Astrocyte (in vitro differentiated cells and primary cell): Measurements from ENCODE around the gene ATP5F1D. TPM values are rescaled to one million over a fixed set of nuclear protein-coding genes. Genes with fewer than 3 reads are reported as not detected.

ENCODE experiments used
- DNase-seq: peaks from one replicate; pipeline ENCODE4 v3.0.0-alpha.2; 2010; ENCODE audit warnings: low read depth
- FAIRE-seq: peaks from 2 replicates; lab custom pipeline; 2011; peaks lifted over from hg19 to GRCh38; lab: Jason Lieb, UNC
- H2AFZ ChIP-seq: 2 replicates; pipeline ENCODE4 v1.6.0; 2012; ENCODE audit warnings: low read depth, low read length, inconsistent platforms
- H3K27ac ChIP-seq: 2 replicates; pipeline ENCODE4 v1.5.1; 2011; ENCODE audit warnings: low read depth, low read length, inconsistent platforms
- H3K27me3 ChIP-seq: 2 replicates; pipeline ENCODE4 v1.6.0; 2011; ENCODE audit warnings: low read length, inconsistent platforms; ENCODE audit not compliant: insufficient read depth
- H3K36me3 ChIP-seq: 2 replicates; pipeline ENCODE4 v1.5.1; 2011; ENCODE audit warnings: low read length, inconsistent platforms; ENCODE audit not compliant: insufficient read depth
- H3K4me1 ChIP-seq: 2 replicates; pipeline ENCODE4 v1.5.1; 2011; ENCODE audit warnings: low read length, inconsistent platforms; ENCODE audit not compliant: insufficient read depth
- H3K4me2 ChIP-seq: 2 replicates; pipeline ENCODE4 v1.6.0; 2012; ENCODE audit warnings: low read length, inconsistent platforms
- H3K4me3 ChIP-seq: 2 replicates; pipeline ENCODE4 v1.5.1; 2011; ENCODE audit warnings: low read depth, mild to moderate bottlenecking, low read length, inconsistent platforms; ENCODE audit not compliant: insufficient read depth
- H3K79me2 ChIP-seq: 2 replicates; pipeline ENCODE4 v1.6.0; 2012; ENCODE audit warnings: mild to moderate bottlenecking, low read length, inconsistent platforms; ENCODE audit not compliant: insufficient read depth
- H3K9ac ChIP-seq: 2 replicates; pipeline ENCODE4 v1.6.0; 2012; ENCODE audit warnings: mild to moderate bottlenecking, low read length, inconsistent platforms
- H3K9me3 ChIP-seq: 2 replicates; pipeline ENCODE4 v1.5.1; 2012; ENCODE audit warnings: low read depth, mild to moderate bottlenecking, low read length, inconsistent platforms; ENCODE audit not compliant: insufficient read depth
- H4K20me1 ChIP-seq: 2 replicates; pipeline ENCODE4 v1.6.0; 2012; ENCODE audit warnings: low read length, inconsistent platforms; ENCODE audit not compliant: insufficient read depth
- H3K27ac Mint-ChIP-seq: one replicate; pipeline ENCODE4 v1.8.0; 2021; ENCODE audit warnings: mild to moderate bottlenecking, mixed read lengths; ENCODE audit not compliant: unreplicated experiment
- H3K27me3 Mint-ChIP-seq: one replicate; pipeline ENCODE4 v1.8.0; 2021; ENCODE audit warnings: low read depth, mixed read lengths; ENCODE audit not compliant: unreplicated experiment
- H3K36me3 Mint-ChIP-seq: one replicate; pipeline ENCODE4 v1.8.0; 2021; ENCODE audit warnings: low read depth, mixed read lengths; ENCODE audit not compliant: unreplicated experiment
- H3K4me1 Mint-ChIP-seq: one replicate; pipeline ENCODE4 v1.8.0; 2021; ENCODE audit warnings: low read depth, mixed read lengths; ENCODE audit not compliant: unreplicated experiment
- H3K4me3 Mint-ChIP-seq: one replicate; pipeline ENCODE4 v1.8.0; 2021; ENCODE audit warnings: mild to moderate bottlenecking, moderate library complexity, mixed read lengths; ENCODE audit not compliant: unreplicated experiment
- H3K9me3 Mint-ChIP-seq: one replicate; pipeline ENCODE4 v1.8.0; 2021; ENCODE audit warnings: mild to moderate bottlenecking, mixed read lengths; ENCODE audit not compliant: unreplicated experiment
- EZH2 ChIP-seq: IDR thresholded peaks from 2 replicates; pipeline ENCODE4 v1.6.1; 2012; ENCODE audit warnings: mild to moderate bottlenecking, low read length, inconsistent platforms; ENCODE audit not compliant: insufficient read depth
- total RNA-seq: library from RNA; stranded (reverse); gene quantifications from 2 replicates; pipeline ENCODE4 v1.2.1, GENCODE V29; 2021
- TF ChIP-seq, protein P1 (sequence below): IDR thresholded peaks from 2 replicates; pipeline ENCODE4 v1.5.1; 2011; ENCODE audit warnings: low read depth, mild to moderate bottlenecking, inconsistent platforms, low read length, moderate library complexity; ENCODE audit not compliant: insufficient read depth

The ATP5F1D gene
- total RNA-seq, 1 donor from 2014 or later: 154 TPM

- Histone ChIP-seq H3K9me3 (no peaks in the 10 kb centered on the region), H3K4me3 (peak overlapping the region; percentile 42), H2AFZ (no peak overlapping the region), H3K27me3 (no peaks in the 10 kb centered on the region), H3K79me2 (peaks cover 65% of the 10 kb centered on the region), H3K4me2 (peak overlapping the region; percentile 96), H3K36me3 (peaks cover 26% of the 10 kb centered on the region), H3K4me1 (peaks cover 54% of the 10 kb centered on the region), H3K27ac (peak overlapping the region; percentile 92), H3K9ac (peak overlapping the region; percentile 87), H4K20me1 (peaks cover 60% of the 10 kb centered on the region)
- Mint-ChIP-seq H3K27ac (no peak overlapping the region), H3K4me3 (peak overlapping the region; percentile 76), H3K9me3 (no peaks in the 10 kb centered on the region), H3K36me3 (peaks cover 14% of the 10 kb centered on the region), H3K27me3 (no peaks in the 10 kb centered on the region), H3K4me1 (peaks cover 26% of the 10 kb centered on the region)
- FAIRE-seq: no peak
- DNase-seq: no peak
- TF ChIP-seq, protein P1, sequence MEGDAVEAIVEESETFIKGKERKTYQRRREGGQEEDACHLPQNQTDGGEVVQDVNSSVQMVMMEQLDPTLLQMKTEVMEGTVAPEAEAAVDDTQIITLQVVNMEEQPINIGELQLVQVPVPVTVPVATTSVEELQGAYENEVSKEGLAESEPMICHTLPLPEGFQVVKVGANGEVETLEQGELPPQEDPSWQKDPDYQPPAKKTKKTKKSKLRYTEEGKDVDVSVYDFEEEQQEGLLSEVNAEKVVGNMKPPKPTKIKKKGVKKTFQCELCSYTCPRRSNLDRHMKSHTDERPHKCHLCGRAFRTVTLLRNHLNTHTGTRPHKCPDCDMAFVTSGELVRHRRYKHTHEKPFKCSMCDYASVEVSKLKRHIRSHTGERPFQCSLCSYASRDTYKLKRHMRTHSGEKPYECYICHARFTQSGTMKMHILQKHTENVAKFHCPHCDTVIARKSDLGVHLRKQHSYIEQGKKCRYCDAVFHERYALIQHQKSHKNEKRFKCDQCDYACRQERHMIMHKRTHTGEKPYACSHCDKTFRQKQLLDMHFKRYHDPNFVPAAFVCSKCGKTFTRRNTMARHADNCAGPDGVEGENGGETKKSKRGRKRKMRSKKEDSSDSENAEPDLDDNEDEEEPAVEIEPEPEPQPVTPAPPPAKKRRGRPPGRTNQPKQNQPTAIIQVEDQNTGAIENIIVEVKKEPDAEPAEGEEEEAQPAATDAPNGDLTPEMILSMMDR: no peak
- TF ChIP-seq EZH2: no peak
These were observed 33.3 kb downstream of the ATP5F1D start for GRCh38 chr19:1274852-1275259.

GRCh38 chr19:1275260-1275975 lies 33.9 kb downstream of the ATP5F1D start, which contains the start of gene FAM174C:
TSS of gene FAM174C (plus strand) at chr19:1275530. CDS start at chr19:1275550, 20 bp downstream.
- Histone ChIP-seq H3K36me3 (peaks cover 26% of the 10 kb centered on the region), H3K4me3 (peak within 1 kb of the TSS; percentile 61), H3K4me1 (peaks cover 49% of the 10 kb centered on the region), H3K27me3 (no peaks in the 10 kb centered on the region), H2AFZ (peak within 1 kb of the TSS; percentile 79), H3K9ac (peak within 1 kb of the TSS; percentile 87), H3K27ac (peak within 1 kb of the TSS; percentile 92), H3K4me2 (peak within 1 kb of the TSS; percentile 96), H4K20me1 (peaks cover 60% of the 10 kb centered on the region), H3K79me2 (peaks cover 60% of the 10 kb centered on the region), H3K9me3 (no peaks in the 10 kb centered on the region)
- H3K36me3 Mint-ChIP-seq: peaks cover 17% of the 10 kb centered on the region
- H3K9me3 Mint-ChIP-seq: no peaks in the 10 kb centered on the region
- H3K27me3 Mint-ChIP-seq: no peaks in the 10 kb centered on the region
- H3K27ac Mint-ChIP-seq: peak within 1 kb of the TSS; percentile 53
- TF ChIP-seq, protein P1: no peak
- TF ChIP-seq EZH2: no peak
- FAIRE-seq: no peak
- peaks cover 24% of the 10 kb centered on the region for H3K4me1 Mint-ChIP-seq
- DNase-seq: peak; percentile 92
- peak within 1 kb of the TSS; percentile 78 for H3K4me3 Mint-ChIP-seq
